DMS 273 treated with DMSO at 0.1 percent for 48 hours (cell line): ENCODE data around the gene MAT1A.
A peak's percentile ranks its signal among the peaks of the same experiment; 100 is the strongest.
"Not testable (repeated sequence)": the region's sequence is repeated elsewhere in the genome, so short reads cannot be mapped to it uniquely, and the experiment has no call there.

Experiments
- DNase-seq: peaks from one replicate; lab custom pipeline; 2025; lab: John Stamatoyannopoulos, UW

Gene MAT1A

DNA sequence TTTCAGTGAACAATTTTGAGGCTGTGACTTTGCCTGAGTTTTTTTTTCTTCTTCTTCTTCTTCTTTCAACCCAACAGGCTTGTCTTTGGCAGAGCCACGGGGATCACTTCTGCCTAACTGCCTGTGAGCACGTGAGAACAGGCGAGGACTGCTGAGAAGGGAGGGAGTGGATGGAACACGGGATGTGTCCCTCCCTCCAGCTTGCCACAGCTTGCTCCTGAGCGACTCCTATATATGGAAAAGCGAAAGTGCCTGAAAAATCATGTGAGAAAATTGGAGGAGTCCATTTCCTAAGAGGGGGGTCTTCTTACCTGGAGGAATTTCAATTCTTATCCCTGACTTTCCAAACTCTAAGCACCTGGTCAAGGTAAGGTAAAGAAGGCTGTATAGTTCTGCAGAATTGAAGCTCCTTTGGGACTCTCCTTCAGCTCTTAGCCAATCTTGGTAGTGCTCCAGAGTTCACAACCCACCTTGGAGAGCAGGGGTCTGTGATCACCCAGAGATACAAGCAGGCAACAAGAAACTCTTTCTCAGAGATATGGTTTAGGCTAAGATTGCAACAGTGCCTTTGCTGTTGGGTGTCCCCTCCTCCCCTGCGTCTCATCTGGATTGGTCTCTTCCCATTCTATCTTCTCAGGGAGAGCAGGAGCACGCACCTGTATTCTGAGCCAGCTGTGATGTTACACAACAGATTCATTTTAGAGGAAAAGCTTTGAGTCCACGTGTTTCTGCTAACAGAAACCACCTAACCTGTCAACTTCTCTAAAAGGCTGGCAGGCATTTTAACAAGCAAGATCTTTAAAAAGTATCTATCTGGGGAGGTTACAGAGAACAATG lies at the start of gene MAT1A:
MAT1A (minus strand) TSS at position 208 of the 837 bp plus-strand sequence. CDS start 235 bp downstream, outside the sequence.
- DNase-seq, result no peak

DNA sequence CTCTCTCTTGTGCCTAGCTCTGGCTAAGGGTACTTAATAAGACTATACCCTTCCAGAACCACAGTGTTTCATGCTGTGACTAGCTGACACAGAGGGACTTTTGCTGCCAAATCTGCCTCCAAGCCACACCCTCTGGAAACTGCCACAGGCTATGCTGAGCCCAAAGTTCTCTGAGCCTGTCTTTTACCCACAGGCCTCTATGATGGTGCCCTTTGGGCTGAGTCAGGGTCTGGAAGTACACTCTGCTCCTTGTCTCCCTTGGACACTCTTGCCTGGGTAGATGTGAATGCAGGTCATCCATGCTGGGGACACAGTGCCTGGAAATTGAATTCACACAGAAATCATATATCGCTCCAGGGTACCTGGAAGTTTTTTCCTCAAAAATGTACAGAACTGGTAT lies 44.5 kb upstream of the MAT1A start:
- DNase-seq, result no peak

DNA sequence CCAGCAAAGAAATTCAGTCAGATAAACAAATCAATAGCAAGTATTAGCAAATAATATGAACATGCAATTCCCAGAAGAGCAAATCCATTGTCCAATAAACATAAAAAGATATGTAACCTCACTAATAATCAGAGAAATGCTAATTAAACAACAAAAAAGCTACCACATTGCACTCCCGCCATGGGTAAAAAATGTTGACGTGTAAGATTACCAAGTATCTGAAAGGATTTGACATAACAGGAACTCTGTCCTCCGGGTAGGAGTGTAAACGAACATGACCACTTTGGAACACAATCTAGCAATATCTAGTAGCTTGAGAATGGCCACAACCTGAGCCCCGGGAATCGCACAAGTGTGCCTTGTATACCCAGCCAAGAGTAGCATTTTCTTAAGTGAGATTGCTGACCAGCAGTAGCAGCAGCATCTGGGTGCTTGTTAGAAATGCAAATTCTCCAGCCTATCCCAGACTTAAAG lies 35.5 kb upstream of the MAT1A start:
- no peak for DNase-seq

DNA sequence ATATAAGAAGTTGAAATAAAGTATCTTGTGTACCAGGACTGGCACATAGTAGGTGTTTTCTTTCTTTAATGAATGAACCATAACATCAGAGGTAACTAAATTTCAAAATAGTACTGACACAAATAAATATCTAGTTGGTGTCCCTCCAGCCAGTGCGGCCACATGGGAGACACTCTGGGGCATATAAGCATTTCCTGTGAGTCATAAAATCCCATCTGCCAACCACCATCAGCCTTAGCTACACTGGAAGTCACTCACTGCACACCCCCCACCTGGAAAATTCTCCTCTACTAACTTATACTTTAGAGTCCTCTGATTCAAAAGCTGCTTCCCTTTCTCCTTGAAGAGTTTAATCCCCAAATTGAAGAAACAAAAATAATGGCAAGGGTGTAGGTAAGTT lies 34.6 kb upstream of the MAT1A start:
- peak; percentile 23 for DNase-seq

DNA sequence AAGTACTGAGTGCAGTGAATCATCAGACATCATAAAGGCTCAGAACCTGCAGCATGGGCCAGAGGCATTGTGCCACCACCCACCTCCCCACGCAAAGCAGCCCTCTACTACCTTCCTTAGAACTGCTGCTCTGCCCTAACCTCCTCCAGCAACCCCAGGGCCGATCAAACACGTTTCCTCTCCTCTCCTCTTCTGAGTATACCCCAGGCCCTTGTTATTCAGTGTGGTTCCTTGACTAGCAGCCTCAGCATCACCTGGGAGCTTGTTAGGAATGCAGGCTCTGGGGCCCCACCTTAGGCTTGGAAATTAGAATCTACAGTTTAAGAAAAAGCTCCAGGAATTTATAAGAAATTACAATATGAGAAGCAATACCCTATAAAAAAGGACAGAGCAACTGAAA lies 33.9 kb upstream of the MAT1A start:
- DNase-seq, result no peak

DNA sequence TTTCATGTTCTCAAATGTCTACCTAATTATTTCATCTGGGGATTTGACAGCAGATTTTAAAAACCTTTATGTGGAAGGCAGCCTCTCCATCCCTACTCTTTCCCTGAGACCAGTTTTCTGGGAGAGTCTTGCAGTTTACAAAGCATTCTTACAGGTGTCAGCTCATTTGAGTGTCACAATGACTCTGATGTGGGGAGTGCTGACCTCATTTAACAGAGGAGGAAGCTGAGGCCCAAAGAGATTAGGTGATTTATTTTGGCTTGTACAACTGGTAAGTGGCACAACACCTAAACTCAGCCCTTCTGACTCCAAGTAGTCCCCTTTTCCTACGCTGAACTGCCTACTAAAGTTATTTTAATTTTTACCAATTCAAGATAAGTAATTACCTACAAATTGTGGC lies 33.3 kb upstream of the MAT1A start:
- no peak for DNase-seq

DNA sequence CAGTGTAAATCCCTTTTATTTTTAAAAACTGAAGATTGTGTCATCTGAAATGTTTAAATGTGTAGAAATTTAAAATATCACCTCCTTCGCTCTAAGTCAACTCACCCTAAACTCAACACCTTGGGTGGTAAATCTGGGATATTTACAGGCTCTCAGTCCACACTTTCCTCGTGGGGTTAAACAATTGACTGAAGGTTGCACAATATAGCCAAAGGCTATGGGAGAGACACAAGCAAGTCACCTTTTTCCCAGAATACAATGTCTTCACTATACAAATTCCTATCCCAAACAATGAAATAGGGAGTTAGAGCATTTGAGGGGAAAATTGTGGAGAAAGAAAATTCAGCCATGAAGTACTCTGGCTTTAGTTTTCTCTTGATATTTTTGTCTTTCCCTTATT lies 32.7 kb upstream of the MAT1A start:
- DNase-seq, result no peak

DNA sequence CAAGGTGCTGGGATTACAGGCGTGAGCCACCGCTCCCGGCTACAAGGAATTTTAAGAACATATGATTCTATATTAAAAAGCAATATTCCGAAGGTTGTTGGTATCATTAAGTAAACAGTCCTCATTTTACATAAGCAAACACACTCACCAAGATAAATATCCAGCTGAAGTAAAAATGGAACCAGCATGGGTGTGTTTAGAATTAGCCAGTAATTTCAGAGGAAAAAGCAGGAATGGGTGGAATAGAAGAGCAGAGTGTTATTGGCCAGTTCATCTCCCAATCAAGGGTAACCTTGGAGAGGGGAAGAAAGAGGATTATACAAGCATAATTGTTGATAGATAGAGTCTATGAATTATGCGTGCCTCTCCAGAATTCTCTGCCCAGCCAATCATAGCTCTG lies 31.7 kb upstream of the MAT1A start:
- no peak for DNase-seq

DNA sequence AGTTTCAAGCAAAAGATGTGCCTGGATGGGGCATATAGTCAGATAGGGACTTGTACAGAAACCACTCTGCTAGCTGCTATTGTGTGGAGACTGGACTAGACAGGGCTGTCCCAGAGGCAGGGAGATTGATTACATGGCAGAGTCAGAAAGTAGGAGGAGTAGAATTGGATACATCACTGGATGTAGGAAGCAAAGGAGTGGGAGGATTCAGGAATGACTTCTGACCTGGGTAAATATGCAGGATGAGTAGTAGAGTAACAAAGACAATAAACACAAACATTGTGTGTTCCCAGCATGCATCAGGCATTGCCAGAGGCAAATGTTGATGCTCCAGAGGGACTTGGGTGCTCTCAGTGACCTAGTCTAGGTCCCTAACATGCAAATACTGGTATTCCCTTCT lies 30.9 kb upstream of the MAT1A start:
- DNase-seq, result no peak

DNA sequence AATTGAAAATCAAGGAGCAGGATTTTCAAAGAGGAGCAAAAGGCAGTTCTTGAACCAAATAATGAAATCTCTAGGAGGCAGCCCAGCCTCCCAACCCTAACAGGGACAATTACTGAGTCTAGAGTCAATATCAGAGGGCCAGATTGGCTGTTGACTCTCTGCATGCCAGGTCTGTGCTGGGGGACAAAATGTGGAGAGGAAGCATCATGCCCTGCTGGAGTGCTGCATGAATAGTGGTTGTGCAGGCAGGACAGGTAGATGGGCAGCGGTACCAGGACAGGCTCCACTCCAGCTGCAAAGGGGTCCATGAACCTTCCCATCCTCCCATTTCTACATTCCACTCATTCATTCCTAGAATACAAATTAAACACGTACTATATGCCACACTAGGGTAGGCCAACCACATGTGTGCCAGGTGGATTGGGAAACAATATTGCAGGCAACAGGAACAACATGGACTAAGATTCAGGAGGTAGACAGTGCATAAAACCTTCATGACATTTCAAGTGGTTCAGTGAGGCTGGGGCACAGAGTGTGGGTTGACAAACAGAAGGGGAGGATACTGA lies 30.4 kb upstream of the MAT1A start:
- DNase-seq, result no peak

DNA sequence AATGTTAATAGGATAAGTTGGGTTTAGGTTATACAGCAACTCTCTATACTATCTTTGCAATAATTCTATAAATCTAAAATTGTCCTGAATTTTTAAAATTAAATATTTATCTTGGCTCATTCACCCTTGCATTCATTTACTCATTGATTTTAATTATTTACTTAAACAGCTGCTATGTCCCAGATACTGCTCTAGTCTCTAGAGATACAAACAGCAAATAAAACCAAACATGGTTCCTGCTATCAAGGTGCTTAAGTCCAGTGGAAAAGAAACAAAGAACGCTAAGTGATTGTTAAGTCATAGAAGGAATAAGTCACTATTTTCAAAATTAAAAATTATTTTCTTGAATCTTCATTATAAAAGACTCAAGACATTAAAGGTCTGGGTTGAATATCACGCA lies 29.9 kb upstream of the MAT1A start:
- DNase-seq, result no peak

DNA sequence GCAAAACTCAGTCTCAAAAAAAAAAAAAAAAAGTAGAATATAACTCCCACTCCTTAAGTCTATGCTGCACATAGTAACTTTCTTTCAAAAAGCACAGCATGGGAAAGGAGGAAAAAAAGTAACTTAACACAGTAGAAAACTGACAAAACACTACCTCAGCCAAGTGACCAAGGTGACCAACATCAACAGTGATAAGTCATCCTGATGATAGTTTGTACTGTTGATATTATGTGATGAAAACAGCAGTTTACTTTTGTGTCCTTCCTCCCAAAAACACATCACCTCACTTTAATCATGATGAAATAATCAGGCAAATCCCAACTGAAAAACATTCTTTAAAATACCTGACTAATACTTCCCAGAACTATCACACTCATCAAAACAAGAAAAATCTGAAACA lies 29.3 kb upstream of the MAT1A start:
- no peak for DNase-seq

DNA sequence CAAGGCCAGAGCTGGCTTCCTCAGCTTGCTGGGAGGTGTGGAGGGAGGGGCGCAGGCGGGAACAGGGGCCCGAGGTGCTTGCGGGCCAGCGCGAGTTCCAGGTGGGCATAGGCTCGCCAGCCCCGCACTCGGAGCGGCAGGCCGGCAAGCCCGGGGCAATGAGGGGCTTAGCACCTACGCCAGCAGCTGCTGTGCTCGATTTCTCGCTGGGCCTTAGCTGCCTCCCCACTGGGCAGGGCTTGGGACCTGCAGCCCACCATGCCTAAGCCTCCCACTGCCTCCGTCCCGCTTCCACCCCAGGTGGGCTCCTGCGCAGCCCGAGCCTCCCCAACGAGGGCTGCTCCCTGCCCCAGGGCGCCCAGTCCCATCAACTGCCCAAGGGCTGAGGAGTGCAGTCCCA lies 25.9 kb upstream of the MAT1A start:
- DNase-seq, result no peak

DNA sequence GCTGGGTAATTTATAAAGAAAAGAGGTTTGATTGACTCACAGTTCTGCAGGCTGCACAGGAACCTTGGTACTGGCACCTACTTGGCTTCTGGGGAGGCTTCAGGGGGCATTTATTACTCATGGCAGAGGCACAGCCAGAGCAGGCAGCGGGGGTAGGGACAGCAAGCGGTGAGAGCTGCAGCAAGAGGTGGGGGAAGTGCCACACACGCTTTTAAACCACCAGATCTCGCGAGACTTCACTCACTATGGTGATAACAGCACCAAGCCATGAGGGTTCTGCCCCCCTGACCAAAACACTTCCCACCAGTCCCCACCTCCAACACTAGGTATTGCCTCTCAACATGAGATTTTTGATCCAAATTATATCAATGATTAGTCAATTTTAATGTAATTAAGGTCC lies 24.1 kb upstream of the MAT1A start:
- DNase-seq, result no peak

DNA sequence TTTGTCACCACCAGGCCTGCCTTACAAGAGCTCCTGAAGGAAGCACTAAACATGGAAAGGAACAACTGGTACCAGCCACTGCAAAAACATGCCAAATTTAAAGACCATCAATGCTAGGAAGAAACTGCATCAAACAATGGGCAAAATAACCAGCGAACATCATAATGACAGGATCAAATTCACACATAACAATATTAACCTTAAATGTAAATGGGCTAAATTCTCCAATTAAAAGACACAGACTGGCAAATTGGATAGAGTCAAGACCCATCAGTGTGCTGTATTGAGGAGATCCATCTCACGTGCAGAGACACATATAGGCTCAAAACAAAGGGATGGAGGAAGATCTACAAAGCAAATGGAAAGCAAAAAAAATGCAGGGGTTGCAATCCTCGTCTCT lies 16.5 kb upstream of the MAT1A start:
- DNase-seq, result not testable (repeated sequence)

DNA sequence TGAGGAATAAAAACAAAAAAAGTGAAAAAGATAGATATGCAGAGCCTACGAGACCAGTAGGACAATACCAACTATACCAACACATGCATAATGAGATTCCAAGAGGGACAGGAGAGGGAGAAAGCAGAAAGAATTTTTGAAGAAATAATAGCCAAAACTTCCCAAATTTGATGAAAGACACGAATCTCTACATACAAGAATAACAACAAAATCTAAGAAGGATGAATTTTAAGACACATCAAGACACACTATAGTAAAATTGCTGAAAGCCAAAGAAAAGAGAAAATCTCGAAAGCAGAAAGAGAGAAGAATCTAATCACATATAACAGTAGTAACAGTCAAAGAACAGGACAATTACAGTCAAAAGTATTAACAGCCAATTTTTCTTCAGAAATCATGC lies 7.5 kb upstream of the MAT1A start:
- no peak for DNase-seq

DNA sequence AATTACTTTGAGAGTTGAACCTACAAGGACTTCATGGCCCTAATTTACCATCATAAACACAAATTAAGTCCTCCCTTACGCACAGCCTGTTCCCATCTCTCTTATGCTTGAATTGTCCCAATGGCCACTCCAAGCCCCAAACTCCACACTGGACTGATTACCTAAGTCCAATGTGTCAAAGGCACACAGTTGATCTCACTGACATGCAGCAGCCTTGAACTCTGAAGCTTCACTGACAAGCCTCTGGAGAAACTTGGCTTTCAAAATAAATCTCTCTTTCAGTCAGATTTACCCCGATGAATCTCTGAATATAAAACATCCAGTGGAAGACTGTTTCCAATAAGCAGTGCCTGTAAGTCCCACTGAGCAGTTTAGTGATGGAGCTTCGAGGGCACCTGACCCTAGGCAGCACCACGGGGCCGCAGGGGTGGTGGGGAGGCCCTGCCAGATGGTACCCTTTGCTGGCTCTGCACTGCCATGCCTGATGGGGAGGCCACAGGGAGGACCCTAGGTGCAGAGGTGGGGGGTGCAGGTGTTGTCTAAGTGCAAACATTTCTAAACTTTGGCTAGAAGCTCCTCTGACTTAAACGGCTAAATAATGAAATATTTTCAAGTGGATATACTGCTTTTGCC lies 3.3 kb upstream of the MAT1A start:
- DNase-seq, result no peak

DNA sequence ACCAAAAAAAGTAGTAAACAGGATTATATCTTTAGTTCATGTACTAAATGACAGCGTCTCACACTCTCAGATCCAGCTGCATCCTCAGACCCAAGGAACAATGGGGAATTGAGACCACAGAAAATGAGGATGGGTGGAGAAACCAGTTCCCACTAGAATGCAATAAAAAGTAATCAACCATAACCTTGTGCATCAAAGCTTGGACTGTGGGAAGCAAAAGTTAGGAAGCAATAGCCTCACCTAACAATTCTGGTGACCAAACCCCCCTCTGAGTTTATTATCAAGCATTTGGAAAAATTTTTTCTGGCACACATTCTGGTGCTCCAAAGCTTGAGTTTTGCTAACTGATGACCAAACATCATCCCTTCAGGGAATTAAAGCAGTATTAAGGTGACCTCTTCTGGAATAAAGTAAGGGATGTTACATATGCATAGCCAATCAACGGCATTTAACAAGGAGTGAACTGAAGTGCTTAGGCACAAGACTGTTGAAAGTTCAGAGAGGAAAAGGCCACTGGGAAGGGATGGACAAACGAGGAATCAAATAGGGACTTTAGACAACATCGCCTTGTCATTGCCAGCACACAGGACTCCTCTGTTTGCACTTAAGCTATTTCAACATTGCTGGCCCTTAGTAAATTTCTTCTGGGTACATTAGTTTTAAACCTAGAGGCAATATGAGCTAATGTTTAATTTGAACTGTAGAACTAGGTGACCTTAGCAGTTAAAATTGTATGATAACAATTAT lies 1.2 kb upstream of the MAT1A start:
- DNase-seq, result no peak

DNA sequence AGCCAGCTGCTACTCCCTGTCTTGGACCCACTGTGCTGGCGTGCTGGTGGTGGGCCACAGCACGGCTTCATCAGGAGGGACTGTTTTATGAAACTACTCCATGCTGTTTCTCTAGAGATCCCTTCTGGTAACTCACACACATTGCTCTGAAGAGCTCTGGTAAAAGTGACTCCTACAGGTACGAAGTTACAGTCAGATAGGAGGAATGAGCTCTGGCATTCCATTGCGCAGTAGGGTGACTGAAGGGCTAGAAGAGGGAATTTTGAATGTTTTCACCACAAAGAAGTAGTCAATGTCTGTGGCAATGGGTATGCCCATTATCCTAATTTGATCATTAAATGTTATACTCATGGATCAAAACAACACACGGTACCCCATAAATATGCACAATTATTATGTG lies 609 bp downstream of the MAT1A start:
- DNase-seq, result no peak

DNA sequence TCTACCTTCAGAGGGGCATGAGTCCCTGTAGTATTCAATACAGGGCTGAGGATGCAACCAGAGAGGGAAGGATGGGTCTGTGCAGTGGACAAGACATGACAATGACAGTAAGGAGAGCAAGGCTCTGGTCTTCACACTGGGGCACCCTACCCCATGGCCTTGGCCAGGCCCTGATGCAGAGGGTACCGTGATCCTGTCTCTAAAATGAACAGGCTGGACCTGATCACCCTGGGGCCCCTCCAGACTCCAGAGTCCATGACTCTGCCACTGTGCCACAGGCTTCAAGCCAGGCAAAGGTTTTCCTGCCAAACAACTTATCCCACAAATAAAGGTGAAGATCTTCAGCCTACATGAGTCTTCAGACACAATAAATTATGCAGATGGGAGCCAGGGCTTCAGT lies 4.9 kb downstream of the MAT1A start:
- no peak for DNase-seq

DNA sequence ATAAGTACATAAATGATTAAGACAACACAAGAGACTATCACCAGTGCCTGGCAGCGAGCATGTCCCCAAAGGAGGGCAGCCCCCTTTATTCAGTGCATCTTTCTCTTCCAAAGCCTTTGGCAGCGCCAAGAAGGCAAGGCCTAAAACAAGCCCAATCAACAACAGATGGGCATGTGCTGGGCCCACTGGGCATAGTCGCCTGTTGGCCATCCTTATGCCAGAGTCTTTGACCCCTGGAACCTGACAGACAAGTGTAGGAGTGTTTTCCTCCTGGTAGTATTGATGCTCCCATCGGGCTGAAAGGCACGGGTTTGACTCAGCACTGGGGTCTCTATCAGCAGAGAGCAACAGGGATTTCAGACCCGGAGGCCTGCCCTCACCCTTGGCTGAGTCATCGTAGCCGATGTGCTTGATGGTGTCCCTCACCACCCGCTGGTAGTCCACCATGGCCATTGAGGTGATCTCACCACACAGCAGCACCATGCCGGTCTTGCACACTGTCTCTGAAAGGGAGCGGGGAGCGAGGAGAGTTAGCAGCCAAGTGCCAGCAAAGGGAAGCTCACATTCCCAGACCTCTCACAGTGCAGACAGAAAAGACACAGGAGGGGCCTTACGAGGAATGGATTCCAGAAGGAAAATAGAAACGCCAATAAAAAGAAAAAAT lies 5.8 kb downstream of the MAT1A start:
- no peak for DNase-seq

DNA sequence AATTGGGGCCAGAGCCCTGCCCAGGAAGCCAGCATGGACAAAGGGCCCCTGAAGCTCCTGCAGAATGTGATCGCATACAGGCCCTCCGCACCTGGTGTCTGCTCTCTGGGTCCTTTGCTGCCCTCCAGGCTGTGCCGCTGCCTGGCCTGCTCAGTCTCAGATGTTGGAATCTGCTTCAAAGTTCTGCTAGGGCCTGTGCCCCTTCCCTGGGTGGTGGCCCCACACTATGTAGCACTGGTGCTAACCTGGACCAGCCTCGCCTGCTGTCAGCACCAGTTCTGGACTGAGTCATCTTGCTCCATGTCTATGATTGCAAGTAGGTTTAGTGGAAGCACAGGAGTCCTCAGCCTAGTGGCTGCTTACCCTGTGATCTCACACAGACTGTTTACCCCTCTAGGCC lies 6.3 kb downstream of the MAT1A start:
- DNase-seq, result no peak
